Lung (tissue), 12 donors: Measurements from ENCODE around the gene ACACA. TPM values are rescaled to one million over a fixed set of nuclear protein-coding genes. Genes with fewer than 3 reads are reported as not detected.

Experiments used
- ATAC-seq: fragments of 200-7000 bp; cut with Tn5 transposase; one replicate; pipeline ENCODE4 v1.9.1; 2020; ENCODE audit warnings: moderate number of reproducible peaks; ENCODE audit not compliant: insufficient read depth, low FRiP score
- DNase-seq, 3 donors: peaks; one replicate each; pipeline ENCODE4 v3.0.0-alpha.2; 2013 to 2017
- H3K27ac ChIP-seq, 2 donors: one replicate each; pipeline ENCODE4 v1.5.1; 2013; ENCODE audit warnings: mild to moderate bottlenecking in 2 of 2, moderate library complexity in 2 of 2, control low read depth in 1 of 2, inconsistent platforms in 1 of 2, low read depth in 1 of 2, low read length in 1 of 2
- H3K27me3 ChIP-seq, 3 donors: one replicate each; pipeline ENCODE4 v1.5.1; 2013; ENCODE audit warnings: low read length in 2 of 3; ENCODE audit not compliant: control insufficient read depth in 3 of 3, insufficient read depth in 3 of 3
- H3K36me3 ChIP-seq, 4 donors: one replicate each; pipeline ENCODE4 v1.5.1; 2013; ENCODE audit warnings: low read length in 4 of 4, mild to moderate bottlenecking in 1 of 4, moderate library complexity in 1 of 4; ENCODE audit not compliant: control insufficient read depth in 4 of 4, insufficient read depth in 4 of 4
- H3K4me1 ChIP-seq, 5 donors: one replicate each; pipeline ENCODE4 v1.5.1; 2013; ENCODE audit warnings: low read length in 5 of 5, mild to moderate bottlenecking in 2 of 5, moderate library complexity in 1 of 5; ENCODE audit not compliant: control insufficient read depth in 5 of 5, insufficient read depth in 5 of 5
- H3K4me3 ChIP-seq: one replicate; pipeline ENCODE4 v1.5.1; 2013; ENCODE audit warnings: mild to moderate bottlenecking, control low read depth, moderate library complexity
- H3K9ac ChIP-seq, 2 donors: one replicate each; pipeline ENCODE4 v1.5.1; 2013; ENCODE audit warnings: low read length in 2 of 2, control low read depth in 1 of 2; ENCODE audit not compliant: insufficient read depth in 1 of 2
- H3K9me3 ChIP-seq, 4 donors: one replicate each; pipeline ENCODE4 v1.5.1; 2013; ENCODE audit warnings: low read length in 3 of 4, mild to moderate bottlenecking in 1 of 4, moderate library complexity in 1 of 4; ENCODE audit not compliant: control insufficient read depth in 4 of 4, insufficient read depth in 3 of 4
- CTCF ChIP-seq: IDR thresholded peaks from 2 replicates; pipeline ENCODE4 v1.5.1; 2012; ENCODE audit warnings: mild to moderate bottlenecking; ENCODE audit errors: control extremely low read depth, extremely low read depth
- WGBS, 2 donors: extraction: QIAGEN DNeasy Blood & Tissue Kit; methylation state at CpG; one replicate each; pipeline ENCODE4 v1.1.7; 2013; 5-methylcytosine and 5-hydroxymethylcytosine counted together
- polyA plus RNA-seq, 2 donors: library from polyadenylated mRNA; stranded (reverse); fragments of 200-250 nt; gene quantifications; one replicate each; pipeline ENCODE4 v1.2.1, GENCODE V29; 2013
- total RNA-seq, 2 donors: library from RNA; depleted of rRNA in 1 of 2; stranded (reverse); fragments of >200 nt in 1 of 2; gene quantifications; one replicate each; pipeline ENCODE4 v1.2.1, GENCODE V29; 2014 to 2021
- donor health status: control.
- donor health status: control.
- donor health status: Bipolar disorder and iron deficiency.
- donor health status: healthy.
- donor health status: DM: yes; HTN: yes; CAD: no.

Gene ACACA
- total and polyA plus RNA-seq, 4 donors, result 26.0 to 111 (median 55.6) TPM

DNA sequence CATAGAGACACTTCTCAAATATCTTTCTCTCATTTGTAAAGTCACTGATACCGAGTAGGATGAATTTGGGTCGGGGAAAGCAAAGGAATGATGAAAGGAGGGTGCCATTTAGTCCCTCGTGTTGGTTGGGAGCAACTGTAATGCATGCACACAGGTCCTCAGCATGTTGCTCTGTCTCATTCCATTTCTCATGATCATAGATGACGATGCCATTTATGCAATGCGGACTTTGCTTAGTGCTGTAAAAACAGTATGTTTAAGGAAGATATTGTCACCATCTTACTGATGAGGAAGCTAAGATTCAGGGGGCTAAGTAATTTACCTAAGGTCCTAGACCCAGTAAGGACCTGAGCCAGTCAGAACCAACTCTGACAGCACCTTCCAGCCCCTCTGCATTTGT, 357.8 kb downstream of the ACACA start:
- Histone ChIP-seq H3K9ac (no peak overlapping the region), H3K4me3 (no peak overlapping the region), H3K36me3 (peaks cover 0 to 8% (median 2%) of the 10 kb centered on the region in 4 donors), H3K27ac (no peak overlapping the region), H3K9me3 (no peaks in the 10 kb centered on the region), H3K4me1 (peaks cover 0 to 13% (median 7%) of the 10 kb centered on the region in 5 donors), H3K27me3 (no peaks in the 10 kb centered on the region)
- no peak for TF ChIP-seq CTCF
- ATAC-seq (no peak), DNase-seq (no peak)
- 96 to 99% methylated on average over 5 of the region's 5 CpGs for WGBS, 2 donors

DNA sequence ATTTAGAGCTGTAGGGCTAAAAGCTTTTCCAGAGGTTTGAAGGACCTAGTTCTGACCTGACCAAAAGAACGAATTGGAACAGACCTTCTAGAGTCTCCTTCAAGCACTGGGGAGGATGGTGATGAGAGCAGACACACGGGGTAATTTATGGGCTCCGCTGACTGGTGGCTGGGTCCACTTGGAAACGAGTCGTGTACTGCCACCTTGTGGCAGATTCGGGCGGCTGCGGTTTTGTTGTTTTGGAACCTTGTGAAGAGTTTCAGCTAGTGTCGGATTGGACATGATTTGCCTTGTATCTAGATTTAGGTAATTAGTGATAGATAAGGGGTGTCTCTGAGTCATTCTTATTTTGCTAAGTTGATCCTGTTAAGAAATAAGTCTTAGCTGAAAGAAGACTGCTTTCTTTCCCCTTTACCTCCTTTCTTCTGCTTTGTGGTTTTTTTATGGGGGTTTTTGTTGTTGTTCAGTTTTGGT, 359.0 kb downstream of the ACACA start:
- H3K4me3 ChIP-seq, result no peak overlapping the region
- no peak overlapping the region for H3K9ac ChIP-seq
- no peak for ATAC-seq
- H3K27me3 ChIP-seq, result no peaks in the 10 kb centered on the region
- peaks cover 0 to 13% (median 7%) of the 10 kb centered on the region in 5 donors for H3K4me1 ChIP-seq
- DNase-seq, result peak; percentile 82 to 89 (median 83)
- H3K36me3 ChIP-seq, result peaks cover 0 to 8% (median 3%) of the 10 kb centered on the region in 4 donors
- no peaks in the 10 kb centered on the region for H3K9me3 ChIP-seq
- TF ChIP-seq CTCF, result peak; percentile 51
- 6 to 7% methylated on average over 9 of the region's 9 CpGs for WGBS, 2 donors
- H3K27ac ChIP-seq, result no peak overlapping the region

GRCh38 chr17:37045351-37045922, 361.2 kb downstream of the ACACA start:
- Histone ChIP-seq H3K4me3 (no peak overlapping the region), H3K27me3 (no peaks in the 10 kb centered on the region), H3K4me1 (peaks cover 0 to 9% (median 7%) of the 10 kb centered on the region in 5 donors), H3K9me3 (no peaks in the 10 kb centered on the region), H3K9ac (no peak overlapping the region), H3K27ac (no peak overlapping the region), H3K36me3 (peaks cover 0 to 3% (median 0%) of the 10 kb centered on the region in 4 donors)
- 72 to 79% methylated on average over 7 of the region's 7 CpGs for WGBS, 2 donors
- DNase-seq (no peak), ATAC-seq (no peak)
- TF ChIP-seq CTCF, result no peak
